HG03025 (cell line): ENCODE measurements around the gene ZNF124.
"Not testable (repeated sequence)": the region's sequence is repeated elsewhere in the genome, so short reads cannot be mapped to it uniquely, and the experiment has no call there.

ENCODE experiments used
- ATAC-seq: cut with Tn5 transposase; IDR thresholded peaks from one replicate; pipeline ENCODE4 v1.9.1; 2021; ENCODE audit warnings: mild to moderate bottlenecking, moderate library complexity; ENCODE audit not compliant: unreplicated experiment, low FRiP score

ZNF124 gene

DNA sequence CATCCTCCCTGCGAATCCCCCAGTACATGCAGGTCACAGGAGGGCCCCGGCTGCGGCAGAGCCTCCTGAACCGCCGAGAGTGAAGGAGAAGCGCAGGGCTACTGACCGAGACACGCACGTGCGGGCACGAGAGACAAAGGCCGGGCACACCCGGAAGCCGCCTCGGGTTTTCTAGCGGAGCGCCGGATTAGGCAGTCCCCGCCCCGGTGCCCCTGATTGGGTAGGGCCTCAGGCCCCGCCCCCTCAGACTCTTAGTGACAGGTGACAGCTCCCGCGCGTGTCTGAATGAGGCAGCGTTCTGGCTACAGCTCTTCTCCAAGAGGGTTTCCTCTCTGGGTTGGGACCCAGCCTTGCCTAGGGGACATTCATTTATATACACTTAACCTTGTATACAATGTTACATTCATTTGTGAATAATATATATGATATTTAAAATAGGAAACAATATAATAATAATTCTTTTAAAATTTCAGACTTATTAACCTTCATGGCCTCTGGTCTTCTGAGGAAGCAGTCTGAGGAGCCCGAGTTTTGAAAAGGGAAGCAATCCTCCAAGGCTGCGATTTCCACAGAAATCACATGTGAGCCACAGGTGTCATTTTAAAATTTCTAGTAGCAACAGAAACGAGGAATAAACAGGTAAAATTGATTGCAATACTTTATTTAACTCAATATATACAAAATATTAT is at the start of gene ZNF124:
ZNF124 (minus strand) TSS at position 146 of the 689 bp plus-strand sequence; CDS start at position 3, 143 bp downstream.
- peak; percentile 98 for ATAC-seq

DNA sequence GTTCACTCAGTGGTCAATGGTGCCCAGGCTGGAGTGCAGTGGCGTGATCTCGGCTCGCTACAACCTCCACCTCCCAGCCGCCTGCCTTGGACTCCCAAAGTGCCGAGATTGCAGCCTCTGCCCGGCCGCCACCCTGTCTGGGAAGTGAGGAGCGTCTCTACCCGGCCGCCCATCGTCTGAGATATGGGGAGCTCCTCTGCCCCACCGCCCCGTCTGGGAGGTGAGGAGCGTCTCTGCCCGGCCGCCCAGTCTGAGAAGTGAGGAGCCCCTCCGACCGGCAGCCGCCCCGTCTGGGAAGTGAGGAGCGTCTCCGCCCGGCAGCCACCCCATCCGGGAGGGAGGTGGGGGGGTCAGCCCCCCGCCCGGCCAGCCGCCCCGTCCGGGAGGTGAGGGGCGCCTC is 48.5 kb upstream of the ZNF124 start:
- ATAC-seq: not testable (repeated sequence)

DNA sequence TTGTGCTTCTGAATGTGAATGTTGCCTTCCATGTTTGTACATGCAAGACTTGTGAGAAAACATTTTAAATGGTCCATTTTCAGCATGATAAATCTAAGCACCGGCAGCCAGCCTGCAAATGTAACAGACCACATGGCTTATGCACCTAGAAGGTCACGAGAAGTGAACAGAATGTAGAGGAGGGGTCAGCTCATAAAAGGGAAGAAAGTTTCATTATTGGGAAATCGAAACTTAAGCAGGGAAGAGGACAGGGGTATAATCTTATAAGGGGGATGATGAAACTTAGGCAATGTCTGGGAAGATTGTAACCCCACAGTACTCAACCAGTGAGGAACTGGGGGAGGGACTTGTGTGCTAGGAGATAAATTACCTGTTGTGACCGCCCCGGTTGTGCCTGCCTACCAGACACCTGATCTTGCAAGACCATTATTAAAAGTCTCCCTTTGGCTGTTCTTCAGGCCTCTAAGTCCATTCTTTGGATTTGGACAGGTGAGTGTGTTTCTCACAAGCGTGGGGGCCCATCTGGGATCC is 46.4 kb upstream of the ZNF124 start:
- ATAC-seq: no peak

DNA sequence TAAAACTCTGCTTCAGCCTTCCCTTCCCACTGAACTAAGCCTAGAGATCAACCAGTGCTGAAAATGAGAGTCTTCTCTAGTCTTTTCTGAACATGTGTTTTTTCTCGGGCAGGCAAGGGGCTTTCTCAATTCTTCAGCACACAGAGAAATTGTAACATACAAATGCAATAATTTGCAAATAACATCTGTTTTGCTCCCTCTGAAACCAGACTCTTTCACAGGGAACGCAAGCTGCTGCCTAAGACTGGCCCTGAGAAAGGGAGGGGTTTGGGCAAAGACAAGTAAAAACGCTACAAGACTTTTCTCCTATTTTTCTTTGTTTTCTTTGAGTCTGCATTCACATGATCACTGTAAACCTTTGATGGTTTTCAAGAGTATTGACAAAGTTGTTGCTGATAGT is 44.4 kb upstream of the ZNF124 start:
- no peak for ATAC-seq

DNA sequence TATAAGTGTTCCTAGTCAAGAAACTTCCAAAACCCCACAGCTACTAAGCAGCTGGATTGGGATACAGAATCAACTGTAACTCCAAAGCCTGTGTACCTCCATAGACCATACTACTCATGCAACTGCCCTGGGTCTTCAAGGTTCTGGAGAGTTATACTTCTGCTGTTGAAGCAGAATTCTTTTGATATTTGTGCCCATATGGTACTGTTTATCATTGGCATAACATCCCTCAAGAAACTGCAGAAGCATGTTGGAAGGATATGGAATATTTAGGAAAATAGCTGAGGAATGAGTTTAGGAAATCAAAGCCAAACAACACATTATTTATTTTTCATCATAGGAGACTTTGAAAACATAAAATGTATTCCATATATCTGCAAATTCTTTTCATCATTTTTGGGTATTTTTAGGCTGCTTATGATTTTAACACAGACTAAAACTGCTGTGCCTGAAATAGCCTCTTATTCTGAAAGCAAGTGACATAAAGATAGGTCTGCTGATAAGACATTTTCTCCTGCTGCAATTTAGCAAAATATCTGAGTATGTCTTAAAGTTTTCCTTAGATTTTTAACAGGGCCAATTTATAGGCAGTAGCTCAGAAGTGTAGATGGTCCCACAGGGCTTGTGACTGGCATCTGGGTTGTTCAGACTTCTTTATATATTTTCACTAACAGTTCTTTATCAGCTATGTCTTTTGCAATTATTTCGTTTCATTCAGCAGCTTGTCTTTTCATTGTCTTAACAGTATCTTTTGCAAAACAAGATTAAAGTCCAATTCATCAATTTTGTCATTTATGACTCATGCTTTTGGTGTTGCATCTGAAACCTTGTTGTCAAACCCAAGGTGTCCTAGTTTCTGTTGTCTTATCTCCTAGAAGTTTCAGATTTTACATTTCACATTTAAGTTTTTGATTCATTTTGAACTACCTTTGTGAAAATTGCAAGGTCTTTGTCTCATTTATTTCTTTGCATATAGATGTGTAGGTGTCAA is 41.1 kb upstream of the ZNF124 start:
- ATAC-seq: no peak

DNA sequence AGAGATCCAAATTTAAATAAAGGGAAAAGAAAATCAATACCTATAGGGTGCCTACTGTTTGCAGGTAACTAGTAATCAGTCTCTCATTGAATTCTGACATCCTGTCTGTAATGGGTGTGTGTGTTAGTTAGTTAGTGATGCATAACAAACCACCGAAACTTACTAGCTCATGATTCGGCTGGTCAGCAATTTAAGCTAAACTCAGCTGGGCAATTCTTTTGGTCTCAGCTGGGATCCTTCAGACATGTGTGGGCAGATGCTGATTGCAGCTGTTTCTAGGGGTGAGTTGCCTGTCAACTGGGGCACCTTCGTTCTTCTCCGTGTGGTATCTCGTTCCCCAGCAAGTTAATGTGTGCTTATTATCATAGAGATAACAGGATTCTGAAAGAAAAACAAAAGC is 40.2 kb upstream of the ZNF124 start:
- peak; percentile 63 for ATAC-seq

DNA sequence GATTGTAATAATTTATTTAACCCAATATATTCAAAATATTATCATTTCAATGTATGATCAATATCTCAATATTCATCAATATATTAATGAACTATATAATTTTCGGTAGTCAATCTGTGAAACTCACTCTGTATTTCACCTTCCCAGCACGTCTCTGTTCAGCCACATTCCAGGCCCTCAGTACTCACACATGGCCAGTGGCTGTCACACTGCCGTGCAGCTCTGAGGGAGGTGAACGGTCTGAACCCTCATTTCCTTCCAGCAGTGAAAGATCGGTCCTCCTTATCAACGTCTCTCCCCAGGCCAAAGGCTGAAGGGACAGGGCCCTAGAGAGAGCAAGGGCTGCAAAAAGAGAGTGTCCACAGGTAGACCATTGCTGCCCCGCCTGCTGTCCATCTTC is 39.5 kb upstream of the ZNF124 start:
- ATAC-seq: no peak

DNA sequence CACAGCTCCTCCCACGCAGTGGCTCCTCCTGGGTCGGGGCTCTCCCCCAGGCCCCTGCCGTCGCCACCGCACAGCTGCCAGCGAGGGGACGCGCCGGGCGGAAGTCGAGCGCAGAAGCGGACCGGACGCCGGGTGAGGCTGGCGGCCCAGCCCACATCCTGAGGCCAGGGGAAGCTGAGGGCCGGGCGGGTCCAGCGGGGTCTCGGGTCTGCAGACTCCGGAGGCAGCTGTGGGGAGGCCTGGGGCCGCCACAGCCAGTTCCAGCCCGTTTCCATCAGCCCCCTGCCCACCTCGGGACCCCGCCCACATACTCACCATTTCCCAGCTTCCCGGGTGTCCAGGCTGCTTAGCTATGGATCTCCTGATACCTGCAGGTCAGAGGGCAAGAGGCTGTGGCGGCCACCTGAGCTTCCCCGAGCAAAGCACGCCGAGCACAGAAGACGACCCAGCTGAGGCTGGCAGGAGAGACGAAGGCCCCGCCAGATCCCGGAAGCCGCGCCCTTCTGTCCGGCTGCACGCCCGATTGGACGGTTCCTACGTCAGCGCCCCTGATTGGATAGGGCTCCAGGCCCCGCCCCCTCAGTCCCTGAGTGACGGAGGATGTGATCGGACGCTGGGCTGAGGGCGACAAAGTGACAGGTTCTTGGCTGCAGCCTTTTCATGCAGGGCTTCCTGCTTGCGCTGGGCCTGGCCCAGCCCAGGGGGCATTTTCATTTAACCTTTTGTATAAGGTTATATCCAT is 38.7 kb upstream of the ZNF124 start:
- peak; percentile 95 for ATAC-seq

DNA sequence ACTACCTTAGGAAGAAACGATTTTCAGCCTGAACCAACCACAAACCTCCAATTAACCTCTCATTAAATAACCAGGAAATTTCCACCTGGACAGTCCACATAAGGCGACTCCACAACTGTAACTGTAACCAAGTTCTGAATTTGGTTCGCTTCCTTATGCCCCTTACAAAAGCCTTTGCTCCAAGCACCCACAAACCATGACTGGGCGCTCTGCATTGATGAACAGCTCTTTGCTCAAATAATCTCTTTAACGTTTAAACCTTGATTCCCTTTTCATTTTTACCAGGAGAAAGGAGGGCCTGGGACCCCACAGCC is 38.2 kb upstream of the ZNF124 start:
- peak; percentile 2 for ATAC-seq

DNA sequence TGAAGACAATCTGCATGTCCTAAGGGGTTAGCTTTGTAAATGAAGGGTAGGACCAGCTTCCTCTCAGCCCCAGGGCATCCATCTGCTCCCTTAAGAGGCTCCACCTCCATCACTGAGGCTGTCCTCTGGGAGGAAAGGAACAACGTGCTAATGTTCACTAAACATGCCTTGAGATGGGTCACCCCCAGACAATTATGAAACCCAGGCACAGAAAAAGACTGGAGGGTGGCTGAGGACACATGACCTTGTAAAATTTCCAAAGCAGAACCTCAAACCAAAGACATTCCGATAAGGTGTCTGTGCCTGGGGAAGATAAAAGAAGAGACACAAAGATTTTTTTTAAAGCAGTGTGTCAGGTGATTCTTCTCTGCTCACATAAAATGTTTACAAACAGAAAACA is 37.6 kb upstream of the ZNF124 start:
- no peak for ATAC-seq

DNA sequence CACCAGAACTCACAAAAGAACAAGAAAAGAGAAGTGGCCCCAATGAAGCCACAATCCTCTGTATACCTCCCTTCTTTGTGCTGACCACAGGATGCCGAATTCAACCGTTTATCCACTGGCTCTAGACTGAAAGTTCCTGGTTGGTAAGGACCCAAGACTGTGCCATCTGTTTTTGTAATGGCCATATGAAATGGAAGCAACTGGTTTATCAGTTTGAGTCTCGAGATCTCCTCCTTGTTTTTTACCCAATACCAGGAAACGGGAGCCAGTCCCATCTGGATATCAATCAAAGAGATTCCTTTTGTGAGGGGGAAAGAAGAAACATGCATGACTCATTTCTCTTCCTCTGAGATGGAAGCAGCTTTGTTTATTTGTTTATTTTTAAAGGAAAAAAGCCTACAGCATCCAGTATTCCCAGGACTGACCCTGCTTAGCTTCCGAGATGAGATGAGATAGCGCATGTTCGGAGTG is 32.4 kb upstream of the ZNF124 start:
- no peak for ATAC-seq

DNA sequence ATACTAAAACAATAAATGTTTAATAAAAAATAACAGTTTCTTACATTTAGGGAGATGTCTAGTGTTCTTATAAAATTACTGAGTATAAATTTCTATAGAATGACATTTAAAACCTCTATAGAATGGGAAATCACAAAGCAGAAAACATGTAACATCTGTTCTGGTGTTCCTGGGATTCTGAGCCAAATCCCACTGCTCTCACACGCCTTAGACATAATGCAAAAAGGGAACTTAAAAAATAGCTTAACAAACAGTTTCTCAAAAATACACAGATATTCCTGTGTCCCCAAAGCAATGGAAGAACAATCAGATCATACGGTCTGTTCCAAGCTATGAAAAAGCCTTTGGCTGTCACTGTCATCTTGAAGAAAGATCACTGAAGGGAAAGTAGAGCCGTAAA is 27.0 kb upstream of the ZNF124 start:
- no peak for ATAC-seq

DNA sequence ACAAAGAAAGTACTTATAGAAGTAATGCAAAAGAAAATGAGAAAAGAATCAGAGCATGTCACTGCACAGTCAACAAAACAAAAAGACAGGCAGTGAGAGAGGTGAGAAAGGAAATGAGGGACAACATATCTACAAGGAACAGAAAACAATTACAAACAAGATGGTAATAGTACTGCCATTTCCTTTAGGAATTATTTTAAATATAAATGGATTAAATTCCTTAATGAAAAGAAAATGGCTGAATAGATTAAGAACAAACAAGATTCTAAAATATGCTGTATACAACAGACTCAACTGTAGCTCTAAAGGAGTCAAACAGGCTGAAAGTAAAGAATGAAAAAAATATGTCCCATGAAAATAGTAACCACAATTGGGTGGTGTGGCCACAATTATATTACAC is 22.1 kb upstream of the ZNF124 start:
- no peak for ATAC-seq

DNA sequence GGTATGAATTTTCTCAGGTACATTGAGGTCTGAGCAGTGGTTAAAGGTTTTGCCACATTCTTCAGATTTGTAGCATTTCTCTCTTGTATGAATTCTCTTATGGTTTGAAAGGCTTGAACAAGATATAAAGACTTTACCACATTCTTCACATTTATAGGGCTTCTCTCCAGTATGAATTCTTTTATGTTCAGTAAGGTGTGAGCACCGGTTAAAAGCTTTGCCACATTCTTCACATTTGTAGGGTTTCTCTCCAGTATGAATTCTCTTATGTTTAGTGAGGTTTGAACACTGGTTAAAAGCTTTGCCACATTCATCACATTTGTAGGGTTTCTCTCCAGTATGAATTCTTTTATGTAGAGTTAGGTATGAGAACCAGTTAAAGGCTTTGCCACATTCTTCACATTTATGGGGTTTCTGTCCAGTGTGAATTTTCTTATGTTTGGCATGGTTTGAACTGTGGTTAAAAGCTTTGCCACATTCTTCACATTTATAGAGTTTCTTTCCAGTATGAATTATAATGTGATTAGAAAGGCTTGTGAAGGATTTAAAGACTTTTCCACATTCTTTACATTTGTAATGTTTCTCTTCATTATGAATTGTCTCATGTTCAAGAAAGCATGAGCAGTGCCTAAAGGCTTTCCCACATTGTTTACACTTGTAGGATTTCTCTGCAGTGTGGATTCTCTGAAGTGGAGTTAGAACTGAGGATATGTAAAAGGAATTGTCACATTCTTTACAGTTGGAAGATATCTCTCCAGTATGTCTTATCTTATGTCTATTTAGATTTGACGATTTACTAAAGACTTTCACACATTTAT is 18.4 kb upstream of the ZNF124 start:
- no peak for ATAC-seq

DNA sequence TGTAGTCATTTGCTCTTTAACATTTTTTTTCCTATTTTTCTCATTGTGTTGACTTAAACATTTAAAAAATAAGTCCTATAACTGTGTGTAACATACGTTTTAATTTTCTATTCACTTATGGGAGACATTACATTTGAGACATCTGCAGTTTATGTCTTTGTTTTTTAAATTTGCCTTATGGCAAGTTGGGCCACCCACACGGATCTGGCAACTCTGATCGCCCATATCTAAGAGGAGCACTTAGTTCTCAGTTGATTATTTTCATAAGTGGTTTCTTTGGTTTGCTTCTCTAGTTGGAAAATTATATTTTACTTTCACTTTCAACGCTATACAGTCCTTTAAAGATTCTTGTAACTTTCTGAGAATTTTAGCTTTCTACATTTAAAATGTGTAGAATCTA is 13.8 kb upstream of the ZNF124 start:
- ATAC-seq: no peak

DNA sequence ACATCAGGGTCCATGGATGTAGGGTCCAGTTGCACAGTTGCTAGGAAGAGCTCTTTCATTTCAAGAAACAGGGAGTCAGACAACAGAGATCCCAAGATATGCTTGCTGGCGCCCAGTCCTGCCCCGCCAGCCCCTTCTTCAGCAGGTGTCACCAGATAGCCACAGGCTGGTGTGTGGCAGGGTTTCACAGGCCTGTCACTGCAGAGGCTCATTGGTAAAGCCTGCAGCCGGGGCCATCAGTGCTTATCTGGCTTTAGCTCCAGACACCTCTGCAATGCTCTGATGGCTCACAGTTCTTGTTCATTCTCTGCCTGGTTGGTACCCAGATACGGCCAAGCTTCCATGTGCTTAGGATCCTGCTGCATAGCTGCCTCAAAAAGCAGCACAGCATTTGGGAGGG is 12.4 kb upstream of the ZNF124 start:
- no peak for ATAC-seq

DNA sequence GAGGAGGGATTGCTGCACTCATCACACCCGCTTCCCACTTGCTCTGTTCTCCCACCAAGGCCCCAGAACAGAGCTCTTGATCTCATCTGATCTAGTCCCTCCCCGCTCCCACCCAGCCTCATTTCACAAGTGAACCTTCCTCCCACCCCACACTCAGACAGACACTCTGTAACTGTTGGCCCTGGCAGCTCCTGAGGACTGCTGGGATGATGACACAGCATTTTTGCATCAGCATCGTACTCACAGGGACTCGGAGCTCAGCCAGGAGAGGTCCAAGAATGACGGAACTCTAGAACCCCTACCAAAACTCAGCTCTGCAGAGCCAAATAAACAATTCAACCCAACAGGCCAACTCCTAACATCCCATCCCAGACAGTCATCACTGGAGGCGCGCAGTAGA is 11.2 kb upstream of the ZNF124 start:
- no peak for ATAC-seq

DNA sequence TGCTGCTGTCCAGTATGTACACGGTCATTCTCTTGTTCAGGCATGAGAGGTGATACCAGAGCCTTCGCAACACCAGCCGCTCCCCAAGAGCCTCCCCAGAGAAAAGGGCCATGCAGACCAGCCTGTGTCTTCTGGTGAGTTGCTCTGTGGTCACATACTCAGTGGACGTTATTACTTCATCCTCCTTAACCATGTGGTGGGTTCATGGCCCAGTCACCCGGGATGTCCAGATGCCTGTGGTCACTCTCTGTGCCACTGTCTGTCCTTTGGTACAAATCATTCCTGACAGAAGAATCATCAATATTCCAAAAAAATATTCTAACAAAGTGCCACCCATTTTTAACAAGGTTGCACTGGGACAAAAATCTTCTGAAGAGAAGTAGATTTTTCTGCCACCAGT is 8.8 kb upstream of the ZNF124 start:
- ATAC-seq: no peak

DNA sequence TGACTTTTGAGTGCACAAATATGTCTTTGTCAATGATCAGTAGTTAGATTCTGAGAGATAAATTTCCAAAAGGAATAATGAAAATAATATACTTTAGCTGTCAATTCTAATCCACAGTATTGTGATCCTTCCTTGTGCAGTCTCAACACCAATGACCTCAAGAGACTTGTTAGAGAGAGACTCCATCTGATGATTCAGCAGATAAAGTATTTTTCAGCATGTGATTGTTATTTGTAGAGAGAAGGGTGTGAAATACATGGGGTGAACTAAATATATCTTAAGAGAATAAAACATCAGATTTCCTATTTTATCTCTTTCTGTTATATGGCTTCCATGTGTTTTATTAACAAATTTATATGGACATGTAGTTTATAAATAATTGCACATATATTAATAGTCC is 5.9 kb upstream of the ZNF124 start:
- no peak for ATAC-seq

DNA sequence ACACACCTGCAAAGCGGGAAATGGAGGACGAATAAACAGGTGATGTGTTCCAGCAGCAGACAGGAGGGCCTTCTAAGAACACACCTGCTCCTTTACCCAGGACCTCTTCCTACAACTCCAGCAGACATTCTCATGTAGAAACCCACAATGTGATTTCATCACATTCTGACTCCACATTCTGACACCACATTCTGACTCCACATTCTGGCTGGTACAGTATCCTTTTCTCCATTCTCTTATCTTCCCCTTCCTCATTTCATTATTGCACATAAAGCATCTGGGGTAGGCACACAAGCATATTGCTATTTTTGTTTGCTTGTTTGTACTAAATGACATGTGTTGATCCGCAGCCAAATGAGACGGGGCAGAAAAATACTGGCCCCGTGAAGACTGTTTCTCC is 3.6 kb upstream of the ZNF124 start:
- ATAC-seq: no peak
